MM.1S (cell line): ENCODE data around the gene SPRING1.
"Not testable (repeated sequence)": the region's sequence is repeated elsewhere in the genome, so short reads cannot be mapped to it uniquely, and the experiment has no call there.

Source experiments
- DNase-seq: peaks from one replicate; pipeline ENCODE4 v3.0.0-alpha.2; 2015
- H2AFZ ChIP-seq: fragments of 300-600 bp; sonication (generic); 2 replicates; pipeline ENCODE4 v1.6.0; 2016; ENCODE audit warnings: antibody characterized with exemption, low read length
- H3F3A ChIP-seq: fragments of 300-600 bp; sonication (generic); 2 replicates; pipeline ENCODE4 v1.6.1; 2016; ENCODE audit warnings: mild to moderate bottlenecking, antibody characterized with exemption, low read length, moderate library complexity, mixed read lengths; ENCODE audit not compliant: insufficient read depth
- H3K27ac ChIP-seq: fragments of 300-600 bp; sonication (generic); 2 replicates; pipeline ENCODE4 v1.5.1; 2016; ENCODE audit warnings: mild to moderate bottlenecking, low read length
- H3K27me3 ChIP-seq: fragments of 300-600 bp; sonication (generic); replicated peaks from 2 replicates; pipeline ENCODE4 v1.6.0; 2016; ENCODE audit warnings: low read length; ENCODE audit not compliant: insufficient read depth
- H3K36me3 ChIP-seq: fragments of 300-600 bp; sonication (generic); replicated peaks from 2 replicates; pipeline ENCODE4 v1.6.1; 2016; ENCODE audit warnings: mild to moderate bottlenecking, low read length, mixed read lengths; ENCODE audit not compliant: insufficient read depth
- H3K4me1 ChIP-seq: fragments of 300-600 bp; sonication (generic); 2 replicates; pipeline ENCODE4 v1.6.1; 2016; ENCODE audit warnings: low read length, mixed read lengths
- H3K4me2 ChIP-seq: fragments of 300-600 bp; sonication (generic); 2 replicates; pipeline ENCODE4 v1.6.0; 2016; ENCODE audit warnings: low read depth, low read length
- H3K4me3 ChIP-seq: fragments of 300-600 bp; sonication (generic); 2 replicates; pipeline ENCODE4 v1.5.1; 2016; ENCODE audit warnings: low read length, mixed read lengths
- H3K79me2 ChIP-seq: fragments of 300-600 bp; sonication (generic); 2 replicates; pipeline ENCODE4 v1.6.1; 2016; ENCODE audit warnings: mixed run types, low read length, mixed read lengths
- H3K9ac ChIP-seq: fragments of 300-600 bp; sonication (generic); 2 replicates; pipeline ENCODE4 v1.6.1; 2016; ENCODE audit warnings: low read length, mixed read lengths
- H3K9me2 ChIP-seq: fragments of 300-600 bp; sonication (generic); replicated peaks from 2 replicates; pipeline ENCODE4 v1.6.1; 2016; ENCODE audit warnings: mild to moderate bottlenecking, low read length, mixed read lengths; ENCODE audit not compliant: insufficient read depth
- H3K9me3 ChIP-seq: fragments of 300-600 bp; sonication (generic); replicated peaks from 2 replicates; pipeline ENCODE4 v1.6.1; 2016; ENCODE audit warnings: mild to moderate bottlenecking, low read length, mixed read lengths; ENCODE audit not compliant: insufficient read depth
- H4K20me1 ChIP-seq: fragments of 300-600 bp; sonication (generic); 2 replicates; pipeline ENCODE4 v1.6.1; 2016; ENCODE audit warnings: mild to moderate bottlenecking, low read length, moderate library complexity, mixed read lengths; ENCODE audit not compliant: insufficient read depth
- EZH2 ChIP-seq: fragments of 300-600 bp; sonication (generic); optimal IDR thresholded peaks from 2 replicates; pipeline ENCODE3; 2017; ENCODE audit warnings: low read depth, mild to moderate bottlenecking, antibody characterized with exemption, low read length, mixed read lengths
- EZH2phosphoT487 ChIP-seq: fragments of 300-600 bp; sonication (generic); IDR thresholded peaks from 2 replicates; pipeline ENCODE4 v1.6.1; 2018; ENCODE audit warnings: antibody characterized with exemption, low read length
- TF ChIP-seq, protein P1 (sequence below): fragments of 300-600 bp; sonication (generic); IDR thresholded peaks from 2 replicates; pipeline ENCODE4 v1.5.1; 2016; ENCODE audit warnings: antibody characterized with exemption, low read length, mixed read lengths

The SPRING1 gene

DNA sequence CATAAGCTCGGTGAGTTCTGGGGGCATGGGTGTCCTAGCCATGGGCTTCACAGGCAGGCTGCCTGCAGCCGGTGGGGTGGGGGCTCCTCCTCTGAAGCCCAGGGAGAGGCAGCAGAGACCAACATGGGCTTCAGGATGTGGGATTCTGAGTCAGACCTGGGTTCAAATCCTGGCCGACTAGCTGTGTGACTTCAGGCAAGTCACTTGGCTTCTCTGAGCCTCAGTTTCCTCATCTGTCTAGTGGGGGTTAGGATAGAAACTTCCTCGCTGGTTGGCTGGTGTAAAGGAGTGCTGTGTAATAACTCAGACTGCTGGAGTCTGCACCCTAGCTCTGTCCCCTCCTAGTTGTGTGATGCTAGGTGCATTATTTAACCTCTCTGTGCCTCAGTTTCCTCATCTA lies 12.4 kb upstream of the SPRING1 start:
- Histone ChIP-seq H3K4me3 (no peak overlapping the region), H3K79me2 (no peaks in the 10 kb centered on the region), H3K4me2 (no peak overlapping the region), H3K9ac (no peak overlapping the region), H3K9me3 (no peaks in the 10 kb centered on the region), H3K36me3 (no peaks in the 10 kb centered on the region), H3F3A (no peaks in the 10 kb centered on the region), H3K27me3 (no peaks in the 10 kb centered on the region), H3K4me1 (no peaks in the 10 kb centered on the region), H3K9me2 (no peaks in the 10 kb centered on the region), H2AFZ (no peak overlapping the region), H4K20me1 (no peaks in the 10 kb centered on the region), H3K27ac (no peak overlapping the region)
- no peak for TF ChIP-seq EZH2phosphoT487
- DNase-seq = no peak

DNA sequence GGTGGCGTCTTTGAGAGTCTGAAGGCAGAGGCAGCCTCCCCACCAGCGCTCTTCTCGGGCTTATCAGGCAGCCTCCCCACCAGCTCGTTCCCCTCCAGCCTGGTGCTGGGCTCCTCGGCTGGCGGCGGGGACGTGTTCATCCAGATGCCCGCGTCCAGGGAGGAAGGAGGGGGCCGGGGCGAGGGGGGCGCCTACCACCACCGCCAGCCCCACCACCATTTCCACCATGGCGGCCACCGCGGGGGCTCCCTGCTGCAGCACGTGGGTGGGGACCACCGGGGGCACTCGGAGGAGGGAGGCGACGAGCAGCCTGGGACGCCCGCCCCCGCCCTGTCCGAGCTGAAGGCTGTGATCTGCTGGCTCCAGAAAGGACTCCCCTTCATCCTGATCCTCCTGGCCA lies 12.0 kb upstream of the SPRING1 start:
- TF ChIP-seq, protein P1, sequence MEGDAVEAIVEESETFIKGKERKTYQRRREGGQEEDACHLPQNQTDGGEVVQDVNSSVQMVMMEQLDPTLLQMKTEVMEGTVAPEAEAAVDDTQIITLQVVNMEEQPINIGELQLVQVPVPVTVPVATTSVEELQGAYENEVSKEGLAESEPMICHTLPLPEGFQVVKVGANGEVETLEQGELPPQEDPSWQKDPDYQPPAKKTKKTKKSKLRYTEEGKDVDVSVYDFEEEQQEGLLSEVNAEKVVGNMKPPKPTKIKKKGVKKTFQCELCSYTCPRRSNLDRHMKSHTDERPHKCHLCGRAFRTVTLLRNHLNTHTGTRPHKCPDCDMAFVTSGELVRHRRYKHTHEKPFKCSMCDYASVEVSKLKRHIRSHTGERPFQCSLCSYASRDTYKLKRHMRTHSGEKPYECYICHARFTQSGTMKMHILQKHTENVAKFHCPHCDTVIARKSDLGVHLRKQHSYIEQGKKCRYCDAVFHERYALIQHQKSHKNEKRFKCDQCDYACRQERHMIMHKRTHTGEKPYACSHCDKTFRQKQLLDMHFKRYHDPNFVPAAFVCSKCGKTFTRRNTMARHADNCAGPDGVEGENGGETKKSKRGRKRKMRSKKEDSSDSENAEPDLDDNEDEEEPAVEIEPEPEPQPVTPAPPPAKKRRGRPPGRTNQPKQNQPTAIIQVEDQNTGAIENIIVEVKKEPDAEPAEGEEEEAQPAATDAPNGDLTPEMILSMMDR = no peak
- no peak for TF ChIP-seq EZH2
- no peak for TF ChIP-seq EZH2phosphoT487
- no peaks in the 10 kb centered on the region for H3K9me3 ChIP-seq
- H3K9me2 ChIP-seq = no peaks in the 10 kb centered on the region
- no peak overlapping the region for H3K4me2 ChIP-seq
- H3K4me3 ChIP-seq = no peak overlapping the region
- DNase-seq = no peak
- H3F3A ChIP-seq = no peaks in the 10 kb centered on the region
- no peaks in the 10 kb centered on the region for H3K4me1 ChIP-seq
- no peaks in the 10 kb centered on the region for H4K20me1 ChIP-seq
- H3K27ac ChIP-seq = no peak overlapping the region
- no peak overlapping the region for H2AFZ ChIP-seq
- no peak overlapping the region for H3K9ac ChIP-seq
- no peaks in the 10 kb centered on the region for H3K27me3 ChIP-seq
- H3K36me3 ChIP-seq = no peaks in the 10 kb centered on the region
- H3K79me2 ChIP-seq = no peaks in the 10 kb centered on the region

DNA sequence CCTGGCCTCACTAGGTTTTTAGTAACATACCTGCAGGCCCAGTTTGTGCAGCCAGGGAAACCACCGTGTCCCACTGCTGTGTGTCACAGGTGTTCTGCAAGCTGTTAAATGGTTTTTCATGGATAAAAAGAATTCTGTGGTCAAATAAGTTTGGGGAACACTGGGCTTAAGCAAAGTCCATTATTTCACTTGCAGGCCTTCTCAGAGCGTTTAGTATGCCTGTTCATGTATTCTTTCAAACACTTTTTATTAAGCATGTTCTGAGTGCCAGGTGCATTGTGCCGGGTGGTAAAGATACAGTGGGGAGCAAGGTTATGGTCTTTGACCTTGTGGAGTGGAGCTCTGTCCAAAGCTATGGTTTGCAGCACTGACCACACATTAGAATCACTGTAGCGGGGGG lies 7.7 kb upstream of the SPRING1 start:
- Histone ChIP-seq H3K36me3 (no peaks in the 10 kb centered on the region), H3K27ac (no peak overlapping the region), H3K4me3 (no peak overlapping the region), H3K27me3 (no peaks in the 10 kb centered on the region), H3K9me3 (no peaks in the 10 kb centered on the region), H3K9me2 (no peaks in the 10 kb centered on the region), H3F3A (no peaks in the 10 kb centered on the region), H2AFZ (no peak overlapping the region), H3K9ac (no peak overlapping the region), H3K79me2 (no peaks in the 10 kb centered on the region), H3K4me2 (no peak overlapping the region), H4K20me1 (no peaks in the 10 kb centered on the region), H3K4me1 (no peaks in the 10 kb centered on the region)
- TF ChIP-seq EZH2 (no peak), EZH2phosphoT487 (no peak)
- TF ChIP-seq, protein P1 = no peak
- DNase-seq = no peak

DNA sequence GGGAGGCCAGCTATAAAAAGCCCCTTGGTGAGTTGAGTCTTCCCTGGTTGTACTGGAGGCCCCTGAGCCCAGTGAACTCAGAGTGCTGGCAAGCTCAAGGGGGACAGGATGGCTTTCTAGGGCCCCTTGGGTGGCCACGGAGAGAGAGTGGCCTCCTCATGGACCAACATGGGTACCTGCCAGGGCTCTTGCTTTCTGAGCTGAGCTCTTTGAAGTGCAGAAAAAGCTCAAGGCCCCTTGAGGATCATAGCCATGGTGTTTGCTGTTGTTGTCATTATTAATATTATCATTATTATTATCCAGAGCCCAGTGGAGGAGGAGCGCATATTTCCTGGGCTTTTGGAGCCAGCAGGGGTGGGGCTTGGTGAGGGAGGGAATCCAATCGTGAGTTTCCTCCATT lies 6.9 kb upstream of the SPRING1 start:
- Histone ChIP-seq H3K4me2 (no peak overlapping the region), H3K79me2 (no peaks in the 10 kb centered on the region), H3K9ac (no peak overlapping the region), H2AFZ (no peak overlapping the region), H3K27me3 (no peaks in the 10 kb centered on the region), H3F3A (no peaks in the 10 kb centered on the region), H3K4me1 (no peaks in the 10 kb centered on the region), H3K9me2 (no peaks in the 10 kb centered on the region), H3K9me3 (no peaks in the 10 kb centered on the region), H3K27ac (no peak overlapping the region), H3K36me3 (no peaks in the 10 kb centered on the region), H3K4me3 (no peak overlapping the region), H4K20me1 (no peaks in the 10 kb centered on the region)
- DNase-seq = no peak
- TF ChIP-seq, protein P1 = no peak

- DNase-seq, H3K79me2 ChIP-seq, H2AFZ ChIP-seq, H3K36me3 ChIP-seq, H3K9me2 ChIP-seq, H3K4me3 ChIP-seq, H3K27ac ChIP-seq, H3K4me2 ChIP-seq, H4K20me1 ChIP-seq, H3K9me3 ChIP-seq, H3K27me3 ChIP-seq, H3F3A ChIP-seq, H3K9ac ChIP-seq, H3K4me1 ChIP-seq: not testable (repeated sequence)
Measured at GRCh38 chr12:116742787-116743186, 4.9 kb upstream of the SPRING1 start.
